Activated CD8-positive, alpha-beta memory T cell treated with anti-CD3 and anti-CD28 coated beads, Interleukin-2, amount 50 U/mL, for 4 hours (primary cell): ENCODE results near the gene TAF9B.
"Not testable (repeated sequence)": the region's sequence is repeated elsewhere in the genome, so short reads cannot be mapped to it uniquely, and the experiment has no call there.

Experiments used
- DNase-seq: peaks from one replicate; pipeline ENCODE4 v3.0.0-alpha.2; 2020

Gene TAF9B, protein sequence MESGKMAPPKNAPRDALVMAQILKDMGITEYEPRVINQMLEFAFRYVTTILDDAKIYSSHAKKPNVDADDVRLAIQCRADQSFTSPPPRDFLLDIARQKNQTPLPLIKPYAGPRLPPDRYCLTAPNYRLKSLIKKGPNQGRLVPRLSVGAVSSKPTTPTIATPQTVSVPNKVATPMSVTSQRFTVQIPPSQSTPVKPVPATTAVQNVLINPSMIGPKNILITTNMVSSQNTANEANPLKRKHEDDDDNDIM

GRCh38 chrX:78139160-78140123 lies at the start of gene TAF9B:
Gene TAF9B (minus strand): TSS chrX:78139650. CDS start chrX:78139611, 39 bp downstream.
- DNase-seq = peak; percentile 79

GRCh38 chrX:78182881-78183280 lies 43.4 kb upstream of the TAF9B start:
- no peak for DNase-seq

GRCh38 chrX:78181307-78181706 lies 41.9 kb upstream of the TAF9B start:
- DNase-seq = no peak

DNA sequence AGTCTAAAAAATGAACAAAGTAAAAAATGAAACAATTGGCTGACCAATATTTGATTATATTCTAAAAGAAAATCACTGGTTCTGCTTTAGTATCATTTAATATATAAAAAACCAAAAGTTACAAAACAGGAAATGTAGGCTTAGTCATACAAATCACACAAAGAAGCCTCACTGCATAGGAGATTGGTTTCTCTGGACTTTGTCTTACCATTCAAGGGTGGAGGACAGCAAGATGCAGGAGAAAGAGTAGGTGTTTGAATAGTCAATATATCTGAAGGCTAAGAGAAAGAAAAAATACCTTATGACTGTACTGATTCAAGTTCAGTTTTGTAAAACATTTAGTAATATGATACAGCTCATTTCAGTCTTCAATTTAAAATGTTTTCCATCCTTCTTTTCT lies 28.6 kb upstream of the TAF9B start:
- no peak for DNase-seq

GRCh38 chrX:78165425-78165824 lies 26.0 kb upstream of the TAF9B start:
- DNase-seq = no peak

DNA sequence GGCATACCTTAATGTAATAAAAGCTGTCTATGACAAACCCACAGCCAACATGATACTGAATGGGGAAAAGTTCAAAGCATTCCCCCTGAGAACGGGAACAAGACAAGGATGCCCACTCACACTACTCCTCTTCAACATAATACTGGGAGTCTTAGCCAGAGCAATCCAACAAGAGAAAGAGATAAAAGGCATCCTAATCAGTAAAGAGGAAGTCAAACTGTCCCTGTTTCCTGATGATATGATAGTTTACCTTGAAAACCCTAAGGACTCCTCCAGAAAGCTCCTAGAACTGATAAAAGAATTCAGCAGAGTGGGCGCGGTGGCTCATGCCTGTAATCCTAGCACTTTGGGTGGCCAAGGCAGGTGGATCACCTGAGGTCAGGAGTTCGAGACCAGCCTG lies 23.7 kb upstream of the TAF9B start:
- not testable (repeated sequence) for DNase-seq

- DNase-seq = not testable (repeated sequence)
Observed at GRCh38 chrX:78160711-78161110, 21.3 kb upstream of the TAF9B start.

GRCh38 chrX:78157846-78158245 lies 18.4 kb upstream of the TAF9B start:
- not testable (repeated sequence) for DNase-seq

DNA sequence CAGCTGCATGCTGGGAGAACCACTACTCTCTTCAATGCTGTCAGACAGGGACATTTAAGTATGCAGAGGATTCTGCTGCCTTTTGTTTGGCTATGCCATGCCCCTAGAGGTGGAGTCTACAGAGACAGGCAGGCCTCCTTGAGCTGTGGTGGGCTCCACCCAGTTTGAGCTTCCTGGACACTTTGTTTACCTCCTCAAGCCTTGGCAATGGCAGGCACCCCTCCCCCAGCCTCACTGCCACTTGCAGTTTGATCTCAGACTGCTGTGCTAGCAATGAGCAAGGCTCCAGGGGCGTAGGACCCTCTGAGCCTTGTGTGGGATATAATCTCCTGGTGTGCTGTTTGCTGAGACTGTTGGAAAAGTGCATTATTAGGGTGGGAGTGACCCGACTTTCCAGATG lies 17.9 kb upstream of the TAF9B start:
- DNase-seq = not testable (repeated sequence)

- DNase-seq = not testable (repeated sequence)
Observed at GRCh38 chrX:78147002-78147540, 7.6 kb upstream of the TAF9B start.

DNA sequence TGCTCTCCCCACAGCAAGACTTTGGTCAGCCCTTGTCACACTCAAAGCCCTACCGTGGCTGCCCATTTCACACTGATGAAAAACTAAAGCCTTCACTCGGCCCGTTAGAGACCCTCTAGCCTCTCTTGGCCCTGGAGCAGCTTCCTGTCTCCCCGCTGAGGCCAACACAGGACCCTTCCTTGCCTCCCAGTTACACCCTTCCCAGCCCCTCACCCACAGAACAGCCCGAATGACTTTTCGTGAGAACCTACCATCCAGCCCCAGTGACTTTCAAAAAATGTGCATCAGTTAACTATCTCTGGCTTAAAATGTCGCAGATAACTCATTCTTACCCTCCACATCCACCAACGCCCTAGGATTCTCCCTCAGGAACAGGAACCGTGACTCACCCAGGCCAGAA lies 756 bp upstream of the TAF9B start:
- no peak for DNase-seq

DNA sequence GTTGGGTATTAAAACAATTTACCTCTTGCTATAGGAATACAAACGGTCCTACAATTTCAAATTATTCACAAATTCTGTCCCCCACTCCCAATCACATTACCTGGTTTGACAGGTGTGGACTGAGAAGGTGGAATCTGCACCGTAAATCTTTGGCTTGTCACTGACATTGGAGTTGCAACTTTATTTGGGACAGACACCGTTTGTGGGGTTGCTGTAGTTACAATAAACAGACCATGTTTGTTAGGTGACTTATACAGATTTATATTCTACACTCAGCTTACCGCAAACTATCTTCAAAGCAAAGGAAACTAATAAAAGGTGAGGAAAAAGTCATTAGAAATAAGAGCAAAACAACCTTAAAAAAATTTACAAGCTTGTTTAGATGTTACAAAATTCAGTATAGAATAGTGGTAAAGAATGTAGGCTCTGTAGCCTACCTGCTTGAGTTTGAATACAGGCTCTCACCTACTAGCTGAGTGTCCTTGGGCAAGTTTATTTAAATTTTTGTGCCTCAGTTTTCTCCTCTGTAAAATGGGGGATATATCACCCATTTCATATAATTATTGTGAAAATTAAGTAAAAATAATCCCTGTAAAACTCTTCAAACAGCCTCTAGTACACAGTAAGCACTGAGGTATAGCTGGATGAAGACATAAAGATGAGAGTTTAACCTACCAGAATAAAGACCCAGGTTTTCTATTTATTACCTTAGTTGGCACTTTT lies 6.1 kb downstream of the TAF9B start:
- DNase-seq = no peak

DNA sequence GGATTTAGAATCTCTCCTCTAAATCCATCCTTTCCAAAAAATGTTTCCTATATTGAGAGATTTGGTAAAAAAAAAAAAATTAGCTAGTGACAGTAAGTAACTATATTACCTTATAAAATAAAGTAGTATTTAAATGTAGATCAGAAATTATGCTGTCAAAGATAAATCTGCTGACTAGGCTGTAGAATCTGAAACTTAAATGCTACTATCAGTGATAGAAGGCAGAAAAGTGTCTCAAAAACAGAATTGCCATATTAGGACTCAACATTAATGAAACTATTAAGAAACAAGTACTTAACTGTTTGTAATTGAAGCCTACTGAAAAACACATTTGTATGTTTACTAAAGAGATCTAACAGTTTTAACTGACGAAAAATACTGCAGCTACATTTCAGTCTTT lies 8.3 kb downstream of the TAF9B start:
- no peak for DNase-seq

- no peak for DNase-seq
Observed at GRCh38 chrX:78130396-78130795, 9.1 kb downstream of the TAF9B start.

DNA sequence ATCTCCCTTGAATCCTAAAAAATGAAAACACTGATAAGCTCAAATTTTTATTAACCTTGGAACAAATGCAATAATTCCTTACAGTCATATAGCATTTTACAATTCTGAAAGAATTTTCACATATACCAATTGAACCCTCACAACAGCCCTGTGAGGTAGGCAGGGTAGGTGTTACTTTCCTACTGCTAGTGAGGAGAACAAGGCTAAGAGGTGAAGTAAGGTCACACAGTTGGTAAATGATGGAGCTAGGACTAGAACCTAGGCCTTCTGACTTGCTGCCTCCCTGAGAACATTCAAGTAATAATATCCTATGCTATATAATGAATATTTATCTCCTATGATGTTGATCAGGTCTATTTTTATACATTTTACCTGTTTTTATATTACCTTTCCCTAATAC lies 9.7 kb downstream of the TAF9B start:
- DNase-seq = no peak

GRCh38 chrX:78125781-78126180 lies 13.7 kb downstream of the TAF9B start:
- not testable (repeated sequence) for DNase-seq

GRCh38 chrX:78125148-78125547 lies 14.3 kb downstream of the TAF9B start:
- DNase-seq = no peak

DNA sequence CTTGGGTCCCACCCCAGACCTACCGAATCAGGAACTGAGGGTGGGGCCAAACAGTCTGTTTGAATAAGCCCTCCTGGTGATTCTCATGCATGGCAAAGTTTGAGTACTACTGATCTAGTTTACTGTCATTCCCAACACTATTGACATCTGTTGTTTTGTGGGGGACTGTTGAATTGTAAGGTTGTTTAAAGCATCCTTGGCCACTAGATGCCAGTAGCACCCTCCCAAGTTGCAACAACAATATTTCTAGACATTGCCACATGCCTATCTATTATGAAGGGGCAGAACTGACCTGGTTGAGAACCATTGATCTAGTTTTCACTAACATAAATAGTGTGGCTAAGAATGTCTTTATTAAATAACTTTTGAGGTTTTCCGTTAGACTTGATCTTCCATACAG lies 15.1 kb downstream of the TAF9B start:
- DNase-seq = no peak

DNA sequence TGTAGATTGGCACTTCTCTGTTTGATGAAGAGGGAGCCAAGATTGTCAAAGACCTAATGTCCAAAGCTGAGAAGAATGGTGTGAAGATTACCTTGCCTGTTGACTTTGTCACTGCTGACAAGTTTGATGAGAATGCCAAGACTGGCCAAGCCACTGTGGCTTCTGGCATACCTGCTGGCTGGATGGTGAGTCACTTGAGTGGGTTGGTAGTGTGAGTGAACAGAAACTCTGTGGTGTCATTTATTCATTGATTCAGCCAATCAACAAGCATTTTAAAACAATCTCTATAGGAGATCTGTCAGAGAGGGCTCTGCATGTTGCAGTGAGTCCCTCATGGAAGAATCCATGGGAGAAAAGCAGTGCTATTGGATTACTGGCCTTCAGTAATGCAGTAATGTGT lies 16.3 kb downstream of the TAF9B start:
- DNase-seq = peak; percentile 38

- DNase-seq = no peak
Observed at GRCh38 chrX:78119521-78120227, 19.8 kb downstream of the TAF9B start.

GRCh38 chrX:78118628-78119027 lies 20.8 kb downstream of the TAF9B start:
- no peak for DNase-seq

- no peak for DNase-seq
Observed at GRCh38 chrX:78116766-78117165, 22.7 kb downstream of the TAF9B start.
